Activated gamma-delta T cell treated with anti-CD3 and anti-CD28 coated beads, Interleukin-2, amount 50 U/mL, for 16 hours (primary cell): ENCODE measurements around the gene TCEA3.

ENCODE experiments used
- DNase-seq: peaks from one replicate; pipeline ENCODE4 v3.0.0-alpha.2; 2020; ENCODE audit warnings: low read depth

Gene TCEA3

DNA sequence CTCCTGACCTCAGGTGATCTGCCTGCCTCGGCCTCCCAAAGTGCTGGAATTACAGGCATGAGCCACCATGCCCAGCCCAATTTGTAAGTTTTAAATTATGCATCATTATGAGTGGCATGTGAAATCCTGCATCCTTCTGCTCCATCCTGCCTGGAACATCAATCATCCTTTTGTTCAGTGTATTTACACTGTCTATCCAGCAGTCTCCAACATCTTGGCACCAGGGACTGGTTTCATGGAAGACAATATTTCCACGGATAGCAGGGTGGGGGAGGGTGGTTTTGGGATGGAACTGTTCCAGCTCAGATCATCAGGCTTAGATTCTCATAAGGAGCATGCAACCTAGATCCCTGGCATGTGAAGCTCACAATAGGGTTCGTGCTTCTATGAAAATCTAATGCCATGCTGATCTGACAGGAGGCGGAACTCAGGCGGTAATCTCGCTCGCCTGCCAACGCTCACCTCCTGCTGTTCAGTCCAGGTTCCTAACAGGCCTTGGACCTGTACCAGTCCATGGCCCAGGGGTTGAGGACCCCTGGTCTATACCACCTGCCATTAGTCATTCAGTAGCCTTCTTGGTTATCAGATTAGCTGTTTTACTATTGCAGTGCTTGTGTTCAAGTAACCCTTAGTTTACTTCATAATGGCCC lies 22.2 kb upstream of the TCEA3 start:
- DNase-seq: no peak

DNA sequence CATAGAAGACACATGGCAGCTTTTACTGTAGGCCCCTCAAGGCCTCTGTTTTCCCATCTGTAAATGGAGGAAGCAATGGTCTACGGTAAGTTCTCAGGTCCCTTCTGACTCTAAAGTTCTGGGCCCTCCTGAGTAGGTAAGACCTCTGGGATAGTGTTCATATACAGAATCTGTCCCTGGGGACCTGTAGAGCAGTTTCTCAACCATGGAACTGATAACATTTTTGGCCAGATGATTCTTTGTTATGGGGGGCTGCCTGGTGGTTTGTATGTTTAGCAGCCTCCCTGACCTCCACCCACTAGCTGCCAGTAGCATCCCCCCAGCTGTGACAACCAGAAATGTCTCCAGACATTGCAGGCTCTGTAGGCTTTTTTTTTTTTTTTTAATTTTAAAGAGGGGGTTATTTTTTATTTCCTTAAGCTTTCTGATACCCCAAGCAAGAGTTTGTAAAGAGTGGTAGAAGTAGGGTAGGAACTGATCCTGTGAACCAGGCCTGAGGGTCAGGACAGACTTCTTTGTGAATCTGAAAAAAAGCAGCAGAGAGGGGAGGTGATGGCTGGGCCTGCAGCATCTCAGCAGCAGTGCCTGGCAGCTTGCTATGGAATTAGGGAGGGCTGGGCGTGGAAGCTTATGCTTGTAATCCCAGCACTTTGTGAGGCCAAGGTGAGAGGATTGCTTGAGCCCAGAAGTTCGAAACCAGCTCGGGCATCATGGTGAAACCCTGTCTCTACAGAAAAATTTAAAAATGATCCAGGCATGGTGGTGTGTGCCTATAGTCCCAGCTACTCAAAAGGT lies 20.2 kb upstream of the TCEA3 start:
- DNase-seq: no peak

DNA sequence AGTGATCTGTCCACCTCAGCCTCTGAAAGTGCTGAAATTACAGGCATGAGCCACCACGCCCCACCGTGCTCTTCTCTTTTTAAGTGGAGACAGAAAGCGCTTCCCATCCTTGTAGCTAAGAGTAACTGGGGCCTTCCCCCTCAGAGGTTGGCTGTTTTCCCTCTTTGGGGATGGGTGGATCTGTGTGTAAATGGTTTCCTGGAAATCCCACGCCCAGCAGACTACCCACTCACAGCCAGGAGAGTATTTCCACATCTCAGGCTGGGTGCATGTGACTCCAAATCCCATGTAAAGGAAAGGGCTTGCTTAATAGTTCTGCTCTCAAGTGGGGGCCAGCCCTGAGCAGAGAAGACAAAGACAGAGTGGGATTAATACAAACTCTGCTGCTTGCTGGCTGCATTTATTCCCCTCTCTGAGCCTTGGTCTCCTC lies 19.6 kb upstream of the TCEA3 start:
- no peak for DNase-seq

DNA sequence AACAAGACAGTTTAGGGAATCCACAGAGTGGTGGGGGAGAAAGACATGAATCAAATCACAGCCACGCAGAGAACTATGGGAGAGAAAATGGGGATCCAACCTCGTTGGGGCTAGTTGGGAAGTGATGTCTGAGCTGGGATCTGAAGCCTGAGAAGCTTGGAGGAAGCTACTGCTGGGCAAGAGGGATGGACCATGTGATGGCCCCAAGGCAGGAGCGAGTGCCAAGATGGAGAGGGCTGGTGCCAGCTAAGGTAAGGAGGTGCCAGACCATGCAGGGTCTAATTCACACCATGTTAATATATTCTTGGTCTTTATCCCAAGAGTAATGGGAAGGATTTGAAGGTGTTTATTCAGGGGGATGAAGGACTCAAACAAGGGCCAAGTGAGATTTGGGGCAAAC lies 18.2 kb upstream of the TCEA3 start:
- no peak for DNase-seq

DNA sequence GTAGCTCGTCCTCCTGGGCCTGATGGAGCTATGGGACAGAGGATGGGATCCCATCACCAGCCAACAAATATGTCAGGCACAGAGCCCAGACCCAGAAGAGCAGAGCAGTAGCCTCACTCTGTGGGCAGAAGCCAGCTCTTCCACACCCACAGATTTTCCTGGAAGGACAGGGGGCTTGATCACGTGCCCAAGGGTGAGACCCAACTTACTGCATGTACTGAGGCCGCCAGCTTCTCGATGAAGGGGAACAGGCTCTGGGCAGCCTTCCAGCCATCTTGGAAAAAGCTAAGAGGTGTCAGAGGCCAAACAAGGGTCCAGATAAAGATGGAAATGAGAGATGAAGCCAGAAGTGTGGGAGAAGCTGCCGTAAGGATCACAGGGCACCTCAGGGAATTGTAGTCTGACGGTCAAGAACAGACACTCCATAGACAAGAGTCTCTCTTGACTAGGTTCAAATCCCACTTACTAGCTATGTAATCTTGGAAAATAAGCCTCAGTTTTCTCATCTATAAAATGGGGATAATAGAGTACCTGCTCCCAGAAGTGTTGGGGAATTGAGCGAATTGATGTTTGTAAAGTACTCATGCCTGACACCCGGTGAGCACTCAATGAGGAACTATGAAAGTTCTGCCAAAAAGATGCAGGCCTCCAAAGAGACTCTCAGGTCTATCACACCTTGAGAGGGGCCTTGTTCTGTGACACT lies 17.0 kb upstream of the TCEA3 start:
- DNase-seq: no peak

DNA sequence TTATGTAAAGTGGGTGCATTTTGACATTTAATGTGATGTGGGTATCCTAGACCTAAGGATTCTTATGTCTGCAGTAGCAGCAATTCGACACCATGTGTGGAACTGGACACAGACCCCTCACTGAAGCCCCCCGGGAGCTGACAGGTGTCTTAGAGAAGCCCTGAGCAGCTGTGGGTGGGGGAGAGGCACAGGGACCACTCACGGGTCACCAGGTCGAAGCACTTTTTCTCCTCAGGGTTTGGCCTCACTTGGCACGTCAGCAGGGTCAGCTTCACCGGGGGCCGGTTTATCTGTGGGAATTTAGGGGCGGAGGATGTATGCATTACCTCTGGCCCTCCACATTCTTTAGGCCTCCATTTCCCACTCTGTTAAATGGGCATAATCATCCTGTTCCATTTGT lies 14.0 kb upstream of the TCEA3 start:
- DNase-seq: no peak

DNA sequence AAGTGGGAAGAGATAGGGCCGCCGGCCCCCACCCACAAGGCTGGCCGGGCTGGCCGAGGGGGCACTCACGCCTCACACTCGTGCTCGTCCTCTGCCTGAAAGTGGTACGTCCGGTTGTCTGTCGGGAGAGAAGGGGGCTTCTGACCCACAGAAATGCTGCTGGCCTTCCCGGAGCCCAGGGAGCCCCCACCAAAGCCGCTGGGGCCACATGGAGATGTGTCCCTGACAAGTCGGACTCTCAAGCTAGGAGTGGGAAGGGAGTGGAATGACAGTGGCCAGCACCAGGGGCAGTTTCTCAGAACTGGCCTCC lies 12.8 kb upstream of the TCEA3 start:
- no peak for DNase-seq

DNA sequence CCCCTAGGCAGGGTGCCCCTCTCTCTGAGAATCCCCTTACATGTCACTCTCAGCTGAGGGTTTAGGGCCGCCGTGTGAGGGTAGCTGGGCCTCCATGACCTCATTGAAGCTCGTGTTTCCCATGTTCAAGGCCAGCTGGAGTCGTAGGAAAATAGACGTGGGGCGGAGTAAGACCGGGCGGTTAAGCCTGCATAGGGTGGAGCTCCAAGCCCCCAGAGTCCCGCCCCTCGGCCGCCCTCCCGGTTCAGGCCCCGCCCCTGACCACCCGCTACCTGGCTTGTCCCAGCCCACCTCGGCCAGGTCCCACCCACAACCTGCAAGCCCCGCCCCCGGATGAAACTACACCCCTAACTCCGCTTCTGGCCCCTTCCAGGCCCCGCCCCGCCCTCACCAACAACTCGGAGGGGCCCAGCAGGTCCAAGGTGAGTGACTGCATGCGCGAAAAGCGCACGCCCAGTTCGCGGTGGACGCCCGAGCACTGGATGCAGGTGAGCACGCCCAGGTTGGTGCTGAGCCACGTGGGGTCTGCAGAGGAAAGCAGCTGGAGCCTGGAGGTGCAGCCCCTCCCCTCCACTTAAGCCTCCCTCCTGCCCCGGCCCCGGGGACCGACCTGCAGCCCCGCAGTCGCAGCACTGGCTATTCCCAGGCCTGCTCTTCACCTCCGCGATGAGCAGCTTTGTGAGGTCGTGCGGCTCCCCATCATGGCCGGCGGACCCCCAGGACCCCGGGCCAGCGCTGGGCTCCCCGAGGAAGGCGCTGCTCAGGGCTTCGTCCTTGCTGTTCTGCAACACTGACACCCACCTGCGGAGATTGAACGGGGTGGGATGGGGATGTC lies 12.2 kb upstream of the TCEA3 start:
- no peak for DNase-seq

DNA sequence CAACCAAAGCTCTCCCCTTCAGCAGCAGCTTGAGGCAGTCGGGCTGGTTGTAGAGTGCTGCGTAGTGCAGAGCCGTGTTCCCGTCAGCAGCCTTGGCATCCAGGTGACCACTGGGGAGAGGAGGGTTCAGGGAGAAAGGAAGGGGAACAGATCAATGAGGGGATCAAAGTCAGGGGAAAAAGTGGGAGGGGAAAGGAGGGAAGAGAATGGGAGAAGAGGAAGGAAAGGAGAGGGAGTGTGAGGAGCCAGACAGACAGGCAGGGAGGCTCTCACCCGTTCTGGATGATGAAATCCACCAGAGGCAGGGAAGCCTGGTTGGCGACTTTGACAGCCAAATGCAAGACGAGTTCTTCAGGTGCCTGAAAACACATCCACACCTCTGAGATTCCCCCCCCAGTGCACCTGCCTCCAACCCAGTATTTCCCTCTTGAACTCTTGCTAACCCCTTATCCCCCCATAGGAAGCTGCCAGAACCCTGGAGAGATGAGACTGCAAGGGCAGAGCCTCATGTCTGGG lies 9.8 kb upstream of the TCEA3 start:
- no peak for DNase-seq

DNA sequence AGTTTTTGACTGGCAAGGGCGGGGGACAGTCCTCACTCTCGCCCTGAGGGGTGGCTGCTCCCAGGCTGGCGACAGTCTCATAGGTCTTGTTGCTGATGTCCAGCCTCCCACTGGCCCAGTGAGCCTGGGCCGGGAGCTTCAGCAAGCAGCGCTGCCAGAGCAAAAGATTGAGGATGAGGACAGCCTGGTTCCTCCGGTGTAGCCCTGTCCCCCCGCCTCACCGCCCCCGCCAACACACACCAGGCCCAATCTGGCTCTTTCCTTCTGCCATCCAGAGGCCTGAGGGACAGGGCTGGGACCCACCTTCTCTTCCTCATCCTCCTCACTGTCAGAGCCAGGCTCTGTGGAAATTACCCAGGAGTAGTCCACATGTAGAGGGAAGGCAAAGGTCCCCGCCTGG lies 8.6 kb upstream of the TCEA3 start:
- no peak for DNase-seq

DNA sequence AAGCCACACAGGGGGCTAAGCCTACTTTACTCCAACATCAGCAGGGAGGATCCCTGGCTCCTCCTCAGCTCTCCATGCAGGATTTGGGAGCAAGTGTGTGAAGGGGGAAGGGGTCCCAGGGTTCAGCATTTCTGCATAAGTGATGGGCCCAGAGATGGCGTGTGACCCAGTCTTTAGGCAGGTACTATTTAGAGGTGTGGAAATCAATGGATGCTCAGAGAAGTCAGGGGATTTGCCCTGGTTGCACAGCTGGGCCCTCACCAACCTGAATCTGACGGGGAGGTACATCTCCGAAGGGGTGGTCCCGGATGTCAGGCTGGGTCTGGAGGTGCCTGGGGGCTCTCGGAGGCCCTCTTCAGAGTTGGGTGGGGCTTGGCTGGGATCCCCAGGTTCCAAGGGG lies 6.9 kb upstream of the TCEA3 start:
- DNase-seq: no peak

DNA sequence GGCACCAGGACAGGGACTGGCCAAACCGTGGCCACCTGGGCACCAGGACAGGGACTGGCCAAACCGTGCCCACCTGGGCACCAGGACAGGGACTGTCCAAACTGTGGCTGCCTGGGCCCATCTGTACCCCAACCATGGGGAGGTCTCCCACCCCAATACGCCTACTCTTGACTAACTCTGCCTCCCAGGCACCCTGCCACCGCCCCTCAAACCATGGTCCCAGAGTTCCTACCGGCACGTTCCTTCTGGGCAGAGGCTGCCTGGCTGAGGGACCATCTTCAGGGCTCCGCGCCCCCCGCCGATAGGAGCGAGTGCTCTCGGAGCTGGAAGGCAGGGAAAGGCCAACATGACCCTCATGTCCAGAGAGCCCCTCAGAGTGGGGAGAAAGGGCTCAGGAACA lies 6.3 kb upstream of the TCEA3 start:
- DNase-seq: no peak

DNA sequence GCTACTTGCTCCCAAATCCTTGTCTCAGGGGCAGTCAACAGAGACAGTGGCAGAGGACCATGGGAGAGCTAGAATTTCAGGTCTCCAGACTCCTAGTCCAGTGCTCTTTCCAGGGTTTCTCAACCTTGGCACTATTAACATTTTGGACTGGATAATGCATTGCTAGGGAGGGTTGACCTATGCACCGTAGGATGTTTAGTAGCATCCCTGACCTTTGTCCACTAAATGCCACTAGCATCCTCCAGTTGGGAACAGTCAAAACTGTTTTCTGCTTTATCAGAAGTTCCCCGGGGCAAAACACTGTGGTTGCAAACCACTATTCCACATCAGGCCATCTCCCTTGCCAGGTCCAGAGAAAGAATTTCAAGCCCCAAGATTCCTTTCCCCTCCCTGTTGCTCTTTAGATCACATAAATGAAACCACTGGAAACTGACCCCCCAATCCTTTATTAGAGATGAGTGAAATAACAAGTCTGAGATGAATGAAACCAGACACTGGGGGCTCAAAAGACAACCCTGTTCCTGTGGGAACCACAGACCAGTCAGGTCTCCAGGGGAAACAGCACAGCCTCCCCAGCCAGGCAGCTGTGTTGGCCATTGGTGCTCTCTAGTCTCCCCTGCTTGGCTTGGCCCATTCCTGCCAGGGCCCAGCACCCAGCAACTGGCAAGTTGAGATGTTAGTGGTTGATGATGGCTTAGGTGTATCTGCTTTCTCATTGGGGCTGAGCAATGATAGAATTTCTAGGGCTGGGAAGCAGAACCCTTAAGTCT lies 3.8 kb upstream of the TCEA3 start:
- no peak for DNase-seq

DNA sequence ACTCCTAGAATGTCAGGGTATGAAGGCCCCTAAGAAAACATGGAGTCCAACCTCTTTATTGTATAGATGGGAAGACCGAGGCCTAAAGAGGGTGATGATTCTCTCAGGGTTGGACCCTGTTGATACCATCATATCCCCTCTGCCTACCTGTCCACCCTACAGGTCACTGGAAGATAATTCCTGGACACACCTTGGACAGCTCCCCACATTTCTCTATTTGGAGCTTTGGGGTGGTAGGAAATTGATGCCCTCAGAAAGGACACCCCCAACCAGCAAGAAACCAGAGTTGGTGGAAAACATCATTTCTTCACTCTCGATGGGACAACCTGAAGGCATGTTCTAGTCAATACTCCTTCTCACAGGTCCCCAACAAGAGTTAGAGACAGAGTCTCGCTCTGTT lies 3.0 kb upstream of the TCEA3 start:
- no peak for DNase-seq

DNA sequence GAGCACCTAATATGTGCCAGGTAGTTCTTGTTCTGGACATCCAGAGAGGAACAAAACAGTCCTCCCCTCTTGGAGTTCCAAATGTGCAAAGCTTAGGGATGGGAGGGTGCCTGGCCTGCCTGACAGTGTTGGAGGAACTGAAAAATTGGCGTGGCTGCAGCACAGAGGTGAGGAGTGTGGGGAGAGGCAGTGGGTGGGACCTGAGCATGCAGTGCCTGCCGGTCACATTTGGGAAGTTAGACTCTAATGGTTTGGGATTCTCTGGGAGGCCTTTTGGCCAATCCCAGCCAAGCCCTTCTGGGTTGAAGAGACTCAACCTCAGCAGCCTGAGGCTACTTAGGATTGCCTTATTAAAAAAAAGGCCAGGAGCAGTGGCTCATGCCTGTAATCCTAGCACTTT lies 2.3 kb upstream of the TCEA3 start:
- no peak for DNase-seq

DNA sequence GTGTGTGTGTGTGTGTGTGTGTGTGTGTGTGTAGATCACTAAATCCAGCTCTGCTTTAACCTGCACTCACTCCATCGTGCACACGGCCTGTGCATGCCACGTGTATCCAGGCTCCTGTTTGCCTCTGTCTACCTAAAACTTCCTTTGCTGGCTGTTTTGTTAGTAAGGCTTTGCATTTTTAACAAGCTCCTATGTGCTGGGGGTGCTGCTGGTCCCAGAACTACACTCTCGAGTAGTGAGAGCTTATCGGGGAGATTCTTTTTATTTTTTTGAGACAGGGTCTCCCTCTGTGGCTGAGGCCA lies 596 bp upstream of the TCEA3 start:
- DNase-seq: no peak

DNA sequence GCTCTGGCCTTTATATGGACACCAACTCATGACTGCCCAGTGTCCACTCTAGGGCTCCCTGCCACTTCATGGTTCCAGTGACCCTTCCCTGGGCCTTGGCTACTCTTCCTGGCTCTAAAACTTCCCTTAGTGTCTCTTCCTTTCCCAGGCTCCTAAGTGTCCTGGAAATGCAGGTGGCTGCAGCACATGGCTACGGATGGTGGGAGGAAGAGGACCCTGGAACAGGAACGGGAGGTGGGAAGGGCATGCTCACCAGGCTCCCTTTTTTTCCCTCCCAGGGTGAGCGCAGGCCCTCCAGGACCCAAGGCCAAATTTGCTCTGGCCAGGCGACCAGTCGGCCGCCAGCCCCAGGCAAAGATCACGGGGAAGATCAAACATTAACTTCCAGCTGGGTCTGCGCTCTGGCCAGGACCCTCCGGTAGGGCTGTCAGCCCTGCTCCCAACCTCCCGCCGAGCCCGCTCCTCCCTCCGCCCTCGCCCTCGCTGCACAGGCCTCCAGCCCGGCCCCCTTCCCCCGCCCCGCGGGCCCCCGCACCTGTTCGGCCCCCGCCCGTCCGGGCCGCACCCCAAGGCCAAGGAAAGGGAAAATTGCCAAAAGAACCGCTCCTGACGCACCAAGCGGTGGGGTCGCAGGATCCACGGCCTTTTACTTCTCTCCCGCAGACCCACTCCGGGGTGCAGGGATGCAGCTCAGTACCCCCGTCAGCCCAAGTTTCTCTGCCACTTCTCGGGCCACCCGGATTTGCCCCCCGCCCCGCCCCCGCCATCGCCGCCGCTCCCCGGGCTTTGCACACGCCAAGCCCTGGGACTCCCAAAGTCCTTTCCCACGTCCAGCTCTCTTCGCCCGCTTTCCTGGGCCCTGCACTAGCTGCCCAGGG lies 894 bp downstream of the TCEA3 start:
- no peak for DNase-seq

DNA sequence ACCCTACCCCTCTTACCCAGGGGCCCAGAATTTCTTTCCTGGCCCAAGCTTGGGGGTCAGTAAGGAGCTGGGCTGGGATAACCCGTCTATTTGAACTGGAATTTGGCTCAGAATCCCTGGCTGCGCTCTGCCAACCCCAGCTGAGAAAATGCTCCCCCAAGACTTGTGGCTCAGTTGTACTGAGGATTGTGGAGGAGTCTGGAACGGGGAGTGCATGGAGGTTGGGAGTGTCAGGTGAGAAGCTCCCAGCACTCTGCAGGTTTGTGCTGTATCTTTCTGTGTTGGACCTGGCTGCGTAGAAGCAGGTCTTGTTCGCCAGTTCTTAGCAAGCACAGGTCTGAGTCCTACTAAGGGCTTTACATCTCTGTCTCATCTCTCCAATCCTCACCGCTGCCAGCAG lies 1.6 kb downstream of the TCEA3 start:
- no peak for DNase-seq

DNA sequence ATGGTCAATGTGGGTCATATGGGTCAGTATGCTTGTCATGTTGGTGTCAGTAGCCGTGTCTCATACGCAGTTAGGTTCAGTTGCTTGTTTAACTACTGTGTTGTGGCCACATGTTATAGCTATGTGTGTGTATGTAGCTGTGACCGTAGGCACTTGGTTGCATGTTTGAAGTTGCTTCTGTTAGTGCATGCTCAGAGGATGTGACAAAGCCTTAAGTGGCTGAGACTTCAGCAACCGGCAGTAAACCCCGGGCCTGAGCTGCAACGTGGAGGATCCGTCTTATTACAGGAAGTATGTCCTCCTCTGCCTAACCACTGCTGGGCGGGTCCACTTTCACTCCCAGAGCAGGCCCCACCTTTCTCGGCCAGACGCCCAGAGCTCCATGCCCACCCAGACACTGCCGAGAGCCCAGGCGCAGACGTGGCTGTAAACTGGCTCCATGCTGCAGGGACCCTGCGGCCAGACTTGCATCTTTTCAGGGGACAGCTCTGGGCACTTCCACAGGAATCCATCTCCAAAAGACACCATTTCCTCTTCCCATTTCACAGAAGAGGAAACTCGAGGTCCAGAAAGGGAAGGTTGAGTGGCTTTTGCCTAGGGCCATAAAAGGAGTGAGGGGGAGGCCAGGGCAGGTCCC lies 2.2 kb downstream of the TCEA3 start:
- peak; percentile 24 for DNase-seq

DNA sequence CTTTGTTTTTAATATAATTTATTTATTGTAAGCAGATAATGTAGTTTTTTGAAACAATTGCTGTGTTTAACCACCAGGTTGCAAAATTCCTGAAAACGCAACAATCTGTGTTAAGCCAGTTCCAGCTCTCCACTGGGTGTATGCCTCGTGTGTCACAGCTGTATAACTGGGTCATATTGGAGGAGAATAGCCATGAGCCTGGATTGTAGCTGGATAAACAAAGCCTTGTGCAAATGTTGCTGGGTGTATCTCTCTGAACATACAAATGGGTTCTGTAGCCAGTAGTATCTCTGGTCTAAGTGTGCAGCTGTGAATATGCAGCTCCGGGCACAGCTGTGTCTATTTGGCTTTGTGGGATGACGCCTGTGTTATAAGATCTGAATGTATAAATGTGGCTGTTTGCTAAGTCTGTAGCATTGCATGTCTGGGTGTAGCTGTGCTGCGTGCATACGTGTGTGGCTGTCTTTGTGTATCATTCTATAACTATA lies 2.8 kb downstream of the TCEA3 start:
- DNase-seq: no peak
